HepG2 (cell line): ENCODE results near the gene TMC8. TPM values are rescaled to one million over a fixed set of nuclear protein-coding genes. Genes with fewer than 3 reads are reported as not detected.

Experiments
- CEBPG ChIP-seq: IDR thresholded peaks from 2 replicates; pipeline ENCODE4 v1.6.1; 2016
- CENPT ChIP-seq: sonication (generic); formaldehyde crosslinking; IDR thresholded peaks from 2 replicates; pipeline ENCODE4 v1.8.0; 2022; ENCODE audit warnings: low read depth, mild to moderate bottlenecking, moderate library complexity, missing genetic modification reagents
- FOXP1 ChIP-seq, 2 experiments: fragments of 450-650 bp in 1 of 2; IDR thresholded peaks; 2 replicates each; pipeline ENCODE4 v1.6.1; 2017 to 2018; ENCODE audit warnings: antibody characterized with exemption in 1 of 2
- HOXA7 ChIP-seq: sonication (generic); formaldehyde crosslinking; IDR thresholded peaks from 2 replicates; pipeline ENCODE4 v1.8.1; 2022; ENCODE audit warnings: mild to moderate bottlenecking, missing genetic modification reagents, moderate library complexity
- MTA3 ChIP-seq: sonication (generic); formaldehyde crosslinking; IDR thresholded peaks from 2 replicates; pipeline ENCODE4 v1.4.0; 2020; ENCODE audit warnings: missing genetic modification reagents
- MXI1 ChIP-seq: IDR thresholded peaks from 3 replicates; pipeline ENCODE4 v1.6.1; 2012; ENCODE audit warnings: low read depth, low read length, inconsistent platforms, borderline replicate concordance
- NFIC ChIP-seq: IDR thresholded peaks from 2 replicates; pipeline ENCODE4 v1.6.1; 2012; ENCODE audit warnings: mild to moderate bottlenecking, low read length, inconsistent platforms
- NPAS2 ChIP-seq: sonication (generic); formaldehyde crosslinking; IDR thresholded peaks from 2 replicates; pipeline ENCODE4 v1.8.0; 2022; ENCODE audit warnings: mild to moderate bottlenecking, missing genetic modification reagents, borderline replicate concordance
- POLR2G ChIP-seq: fragments of 200-400 bp; formaldehyde crosslinking; IDR thresholded peaks from 2 replicates; pipeline ENCODE4 v1.6.1; 2018; ENCODE audit warnings: mild to moderate bottlenecking, low read depth, low read length, moderate library complexity
- PRPF4 ChIP-seq: fragments of 200-400 bp; formaldehyde crosslinking; IDR thresholded peaks from 2 replicates; pipeline ENCODE4 v1.6.1; 2016; ENCODE audit warnings: low read length, low read depth; ENCODE audit not compliant: poor library complexity, severe bottlenecking
- REL ChIP-seq: sonication (generic); formaldehyde crosslinking; conservative IDR thresholded peaks from 2 replicates; pipeline ENCODE4 v1.8.0; 2022; ENCODE audit warnings: mild to moderate bottlenecking, missing genetic modification reagents, moderate library complexity
- SMYD3 ChIP-seq: sonication (generic); formaldehyde crosslinking; IDR thresholded peaks from 2 replicates; pipeline ENCODE4 v1.8.1; 2023; ENCODE audit warnings: mild to moderate bottlenecking, missing genetic modification reagents
- SRF ChIP-seq: IDR thresholded peaks from 2 replicates; pipeline ENCODE4 v1.6.1; 2011; ENCODE audit warnings: mild to moderate bottlenecking, low read depth, low read length, moderate library complexity
- TOPORS ChIP-seq: sonication (generic); formaldehyde crosslinking; IDR thresholded peaks from 2 replicates; pipeline ENCODE4 v1.8.0; 2023; ENCODE audit warnings: mild to moderate bottlenecking, missing genetic modification reagents
- ZEB1 ChIP-seq: IDR thresholded peaks from 2 replicates; pipeline ENCODE4 v1.6.1; 2012; ENCODE audit warnings: mild to moderate bottlenecking, low read depth, inconsistent platforms; ENCODE audit not compliant: insufficient replicate concordance
- ZNF136 ChIP-seq: sonication (generic); formaldehyde crosslinking; IDR thresholded peaks from 2 replicates; pipeline ENCODE4 v1.8.1; 2022; ENCODE audit warnings: low read depth, mild to moderate bottlenecking, moderate library complexity, missing genetic modification reagents
- ZNF44 ChIP-seq: sonication (generic); formaldehyde crosslinking; IDR thresholded peaks from 2 replicates; pipeline ENCODE4 v1.5.1; 2020; ENCODE audit warnings: mild to moderate bottlenecking, missing genetic modification reagents
- ZNF713 ChIP-seq: sonication (generic); formaldehyde crosslinking; IDR thresholded peaks from 2 replicates; pipeline ENCODE4 v1.4.0; 2020; ENCODE audit warnings: mild to moderate bottlenecking, missing genetic modification reagents
- ZNF749 ChIP-seq: sonication (generic); formaldehyde crosslinking; IDR thresholded peaks from 2 replicates; pipeline ENCODE4 v1.8.0; 2022; ENCODE audit warnings: mild to moderate bottlenecking, missing genetic modification reagents, moderate library complexity, borderline replicate concordance
- polyA plus RNA-seq, 8 experiments: library from polyadenylated mRNA; depleted of rRNA in 3 of 8; stranded (reverse) in 7 of 8; unstranded in 1 of 8; fragments of >200 nt; fragmentation: Illumina TruSeq in 4 of 8; extraction: Trizol in 4 of 8; gene quantifications; 2 replicates each; pipeline versions ENCODE4 v1.2.1 to v1.2.3, GENCODE V29; 2011 to 2016; ENCODE audit warnings: low read depth in 4 of 8, missing spikeins in 1 of 8, mixed read lengths in 1 of 8; ENCODE audit not compliant: insufficient read depth in 1 of 8
- total RNA-seq, 5 experiments: library from RNA; depleted of rRNA; stranded (reverse); fragments of >200 nt; fragmentation: Illumina TruSeq; extraction: Trizol; gene quantifications; 2 replicates each; pipeline ENCODE4 v1.2.3, GENCODE V29; 2016; ENCODE audit warnings: low read depth in 1 of 5
- TF ChIP-seq, protein P1 (sequence below): sonication (generic); formaldehyde crosslinking; IDR thresholded peaks from 2 replicates; pipeline ENCODE4 v1.8.1; 2023; ENCODE audit warnings: mild to moderate bottlenecking, inconsistent platforms, moderate library complexity, missing genetic modification reagents, borderline replicate concordance
- TF ChIP-seq, protein P2 (sequence below): sonication (generic); formaldehyde crosslinking; IDR thresholded peaks from 2 replicates; pipeline ENCODE4 v1.4.0; 2020; ENCODE audit warnings: missing genetic modification reagents, borderline replicate concordance
- TF ChIP-seq, protein P3 (sequence below): sonication (generic); formaldehyde crosslinking; IDR thresholded peaks from 2 replicates; pipeline ENCODE4 v1.4.0; 2020; ENCODE audit warnings: missing genetic modification reagents, borderline replicate concordance
- TF ChIP-seq, protein P4 (sequence below): sonication (generic); formaldehyde crosslinking; IDR thresholded peaks from 2 replicates; pipeline ENCODE4 v1.8.0; 2022; ENCODE audit warnings: mild to moderate bottlenecking, missing genetic modification reagents, borderline replicate concordance

TMC8 gene
- total and polyA plus RNA-seq, 2 of the 13 experiments (the other 11 are each of a cell fraction or from before 2014, with no cell fraction given) = 0.53 to 7.8 TPM

DNA sequence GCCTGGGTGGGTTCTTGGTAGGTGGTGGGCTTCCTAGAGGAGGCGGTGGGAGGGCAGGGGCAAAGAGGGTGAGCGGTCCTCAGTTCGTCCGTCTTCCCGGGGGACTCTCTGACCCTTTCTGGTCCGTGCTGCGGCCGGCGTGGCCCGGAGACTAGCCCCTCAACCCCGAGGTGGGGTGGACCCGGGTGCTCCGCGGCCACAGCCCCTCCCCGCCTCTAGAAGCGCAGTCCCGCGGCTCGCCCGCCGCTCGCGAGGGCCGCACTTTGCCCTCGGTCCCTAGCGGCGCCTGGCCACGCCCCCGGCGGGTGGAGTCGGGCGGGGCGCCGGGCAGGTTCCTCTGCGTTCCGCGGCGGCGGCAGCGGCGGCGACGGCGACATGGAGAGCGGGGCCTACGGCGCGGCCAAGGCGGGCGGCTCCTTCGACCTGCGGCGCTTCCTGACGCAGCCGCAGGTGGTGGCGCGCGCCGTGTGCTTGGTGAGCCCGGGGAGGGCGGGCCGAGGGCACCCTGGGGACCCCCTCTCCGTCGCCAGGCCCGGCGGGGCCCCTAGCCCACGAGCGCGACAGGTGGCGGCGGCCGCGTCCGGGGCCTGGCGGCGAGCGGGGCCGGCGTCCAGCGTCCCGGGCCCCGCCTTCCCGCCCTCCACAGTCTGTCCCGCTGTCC lies 37.8 kb downstream of the TMC8 start, which contains the start of gene SYNGR2 (continued):
- TF ChIP-seq, protein P1, sequence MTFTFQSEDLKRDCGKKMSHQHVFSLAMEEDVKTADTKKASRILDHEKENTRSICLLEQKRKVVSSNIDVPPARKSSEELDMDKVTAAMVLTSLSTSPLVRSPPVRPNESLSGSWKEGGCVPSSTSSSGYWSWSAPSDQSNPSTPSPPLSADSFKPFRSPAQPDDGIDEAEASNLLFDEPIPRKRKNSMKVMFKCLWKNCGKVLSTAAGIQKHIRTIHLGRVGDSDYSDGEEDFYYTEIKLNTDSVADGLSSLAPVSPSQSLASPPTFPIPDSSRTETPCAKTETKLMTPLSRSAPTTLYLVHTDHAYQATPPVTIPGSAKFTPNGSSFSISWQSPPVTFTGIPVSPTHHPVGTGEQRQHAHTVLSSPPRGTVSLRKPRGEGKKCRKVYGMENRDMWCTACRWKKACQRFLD (CRISPR knock-in tag) = no peak
- TF ChIP-seq REL (CRISPR knock-in tag) (no peak), ZNF713 (CRISPR knock-in tag) (no peak), CEBPG (no peak), TOPORS (no peak), SRF (no peak), SMYD3 (CRISPR knock-in tag) (no peak), ZEB1 (no peak), MXI1 (peak; percentile 87; the same call in 2 of the 3 replicates), ZNF749 (CRISPR knock-in tag) (peak; percentile 73; the same call in 1 of the 2 replicates), NFIC (no peak), HOXA7 (CRISPR knock-in tag) (no peak), POLR2G (peak; percentile 84), FOXP1 (IDR thresholded peaks at IDR 0.05) (no peak), FOXP1 (CRISPR knock-in tag; IDR thresholded peaks at IDR 0.05) (no peak), ZNF44 (CRISPR knock-in tag) (no peak), CENPT (CRISPR knock-in tag) (peak; percentile 83; the same call in 1 of the 2 replicates), ZNF136 (CRISPR knock-in tag) (no peak), PRPF4 (no peak), NPAS2 (CRISPR knock-in tag) (no peak), MTA3 (CRISPR knock-in tag) (no peak)
- TF ChIP-seq, protein P2, sequence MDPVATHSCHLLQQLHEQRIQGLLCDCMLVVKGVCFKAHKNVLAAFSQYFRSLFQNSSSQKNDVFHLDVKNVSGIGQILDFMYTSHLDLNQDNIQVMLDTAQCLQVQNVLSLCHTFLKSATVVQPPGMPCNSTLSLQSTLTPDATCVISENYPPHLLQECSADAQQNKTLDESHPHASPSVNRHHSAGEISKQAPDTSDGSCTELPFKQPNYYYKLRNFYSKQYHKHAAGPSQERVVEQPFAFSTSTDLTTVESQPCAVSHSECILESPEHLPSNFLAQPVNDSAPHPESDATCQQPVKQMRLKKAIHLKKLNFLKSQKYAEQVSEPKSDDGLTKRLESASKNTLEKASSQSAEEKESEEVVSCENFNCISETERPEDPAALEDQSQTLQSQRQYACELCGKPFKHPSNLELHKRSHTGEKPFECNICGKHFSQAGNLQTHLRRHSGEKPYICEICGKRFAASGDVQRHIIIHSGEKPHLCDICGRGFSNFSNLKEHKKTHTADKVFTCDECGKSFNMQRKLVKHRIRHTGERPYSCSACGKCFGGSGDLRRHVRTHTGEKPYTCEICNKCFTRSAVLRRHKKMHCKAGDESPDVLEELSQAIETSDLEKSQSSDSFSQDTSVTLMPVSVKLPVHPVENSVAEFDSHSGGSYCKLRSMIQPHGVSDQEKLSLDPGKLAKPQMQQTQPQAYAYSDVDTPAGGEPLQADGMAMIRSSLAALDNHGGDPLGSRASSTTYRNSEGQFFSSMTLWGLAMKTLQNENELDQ (CRISPR knock-in tag) = no peak
- TF ChIP-seq, protein P3, sequence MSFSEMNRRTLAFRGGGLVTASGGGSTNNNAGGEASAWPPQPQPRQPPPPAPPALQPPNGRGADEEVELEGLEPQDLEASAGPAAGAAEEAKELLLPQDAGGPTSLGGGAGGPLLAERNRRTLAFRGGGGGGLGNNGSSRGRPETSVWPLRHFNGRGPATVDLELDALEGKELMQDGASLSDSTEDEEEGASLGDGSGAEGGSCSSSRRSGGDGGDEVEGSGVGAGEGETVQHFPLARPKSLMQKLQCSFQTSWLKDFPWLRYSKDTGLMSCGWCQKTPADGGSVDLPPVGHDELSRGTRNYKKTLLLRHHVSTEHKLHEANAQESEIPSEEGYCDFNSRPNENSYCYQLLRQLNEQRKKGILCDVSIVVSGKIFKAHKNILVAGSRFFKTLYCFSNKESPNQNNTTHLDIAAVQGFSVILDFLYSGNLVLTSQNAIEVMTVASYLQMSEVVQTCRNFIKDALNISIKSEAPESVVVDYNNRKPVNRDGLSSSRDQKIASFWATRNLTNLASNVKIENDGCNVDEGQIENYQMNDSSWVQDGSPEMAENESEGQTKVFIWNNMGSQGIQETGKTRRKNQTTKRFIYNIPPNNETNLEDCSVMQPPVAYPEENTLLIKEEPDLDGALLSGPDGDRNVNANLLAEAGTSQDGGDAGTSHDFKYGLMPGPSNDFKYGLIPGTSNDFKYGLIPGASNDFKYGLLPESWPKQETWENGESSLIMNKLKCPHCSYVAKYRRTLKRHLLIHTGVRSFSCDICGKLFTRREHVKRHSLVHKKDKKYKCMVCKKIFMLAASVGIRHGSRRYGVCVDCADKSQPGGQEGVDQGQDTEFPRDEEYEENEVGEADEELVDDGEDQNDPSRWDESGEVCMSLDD = 0 out of 2 replicates have a peak, but pooled peaks have one; percentile 59
- TF ChIP-seq, protein P4, sequence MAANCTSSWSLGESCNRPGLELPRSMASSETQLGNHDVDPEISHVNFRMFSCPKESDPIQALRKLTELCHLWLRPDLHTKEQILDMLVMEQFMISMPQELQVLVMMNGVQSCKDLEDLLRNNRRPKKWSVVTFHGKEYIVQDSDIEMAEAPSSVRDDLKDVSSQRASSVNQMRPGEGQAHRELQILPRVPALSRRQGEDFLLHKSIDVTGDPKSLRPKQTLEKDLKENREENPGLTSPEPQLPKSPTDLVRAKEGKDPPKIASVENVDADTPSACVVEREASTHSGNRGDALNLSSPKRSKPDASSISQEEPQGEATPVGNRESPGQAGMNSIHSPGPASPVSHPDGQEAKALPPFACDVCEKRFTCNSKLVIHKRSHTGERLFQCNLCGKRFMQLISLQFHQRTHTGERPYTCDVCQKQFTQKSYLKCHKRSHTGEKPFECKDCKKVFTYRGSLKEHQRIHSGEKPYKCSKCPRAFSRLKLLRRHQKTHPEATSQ (CRISPR knock-in tag) = no peak
